HL-60 (cell line): Measurements from ENCODE around the gene ZSWIM2.

Experiments used
- DNase-seq, 2 experiments: peaks; one replicate each; pipeline ENCODE4 v3.0.0-alpha.2; 2010 to 2020; ENCODE audit warnings: low read depth in 1 of 2, low spot score in 1 of 2
- H3K27ac ChIP-seq: fragments of 250-450 bp; sonication (Bioruptor Pico); replicated peaks from 2 replicates; pipeline ENCODE4 v1.5.1; 2020; ENCODE audit warnings: mild to moderate bottlenecking, moderate library complexity
- H3K27me3 ChIP-seq: fragments of 250-450 bp; sonication (Bioruptor Pico); 2 replicates; pipeline ENCODE4 v1.5.1; 2021; ENCODE audit warnings: mild to moderate bottlenecking, moderate library complexity; ENCODE audit not compliant: insufficient read depth, poor library complexity, severe bottlenecking
- H3K4me3 ChIP-seq: replicated peaks from 2 replicates; pipeline ENCODE4 v1.5.1; 2011; ENCODE audit warnings: mild to moderate bottlenecking, control low read depth, low read length; ENCODE audit not compliant: insufficient read depth
- GABPA ChIP-seq: IDR thresholded peaks from 2 replicates; pipeline ENCODE4 v1.6.1; 2012; ENCODE audit warnings: low read depth
- POLR2AphosphoS5 ChIP-seq: IDR thresholded peaks from 2 replicates; pipeline ENCODE4 v1.6.1; 2012; ENCODE audit warnings: low read depth
- REST ChIP-seq: IDR thresholded peaks from 2 replicates; pipeline ENCODE4 v1.6.1; 2012; ENCODE audit warnings: low read depth; ENCODE audit not compliant: insufficient replicate concordance
- SPI1 ChIP-seq: IDR thresholded peaks from 2 replicates; pipeline ENCODE4 v1.6.1; 2012; ENCODE audit warnings: low read depth, mild to moderate bottlenecking, borderline replicate concordance
- TF ChIP-seq, protein P1 (sequence below): IDR thresholded peaks from one replicate; pipeline ENCODE4 v1.5.1; 2011; ENCODE audit warnings: low read length, control low read depth, inconsistent platforms; ENCODE audit not compliant: insufficient read depth

ZSWIM2 gene

GRCh38 chr2:186841940-186842339 is 7.0 kb downstream of the ZSWIM2 start:
- H3K27ac ChIP-seq, result no peak overlapping the region
- no peak for DNase-seq
- H3K4me3 ChIP-seq, result no peak overlapping the region
- H3K27me3 ChIP-seq, result no peaks in the 10 kb centered on the region
- TF ChIP-seq, protein P1, sequence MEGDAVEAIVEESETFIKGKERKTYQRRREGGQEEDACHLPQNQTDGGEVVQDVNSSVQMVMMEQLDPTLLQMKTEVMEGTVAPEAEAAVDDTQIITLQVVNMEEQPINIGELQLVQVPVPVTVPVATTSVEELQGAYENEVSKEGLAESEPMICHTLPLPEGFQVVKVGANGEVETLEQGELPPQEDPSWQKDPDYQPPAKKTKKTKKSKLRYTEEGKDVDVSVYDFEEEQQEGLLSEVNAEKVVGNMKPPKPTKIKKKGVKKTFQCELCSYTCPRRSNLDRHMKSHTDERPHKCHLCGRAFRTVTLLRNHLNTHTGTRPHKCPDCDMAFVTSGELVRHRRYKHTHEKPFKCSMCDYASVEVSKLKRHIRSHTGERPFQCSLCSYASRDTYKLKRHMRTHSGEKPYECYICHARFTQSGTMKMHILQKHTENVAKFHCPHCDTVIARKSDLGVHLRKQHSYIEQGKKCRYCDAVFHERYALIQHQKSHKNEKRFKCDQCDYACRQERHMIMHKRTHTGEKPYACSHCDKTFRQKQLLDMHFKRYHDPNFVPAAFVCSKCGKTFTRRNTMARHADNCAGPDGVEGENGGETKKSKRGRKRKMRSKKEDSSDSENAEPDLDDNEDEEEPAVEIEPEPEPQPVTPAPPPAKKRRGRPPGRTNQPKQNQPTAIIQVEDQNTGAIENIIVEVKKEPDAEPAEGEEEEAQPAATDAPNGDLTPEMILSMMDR, result no peak
- TF ChIP-seq SPI1 (no peak), POLR2AphosphoS5 (no peak), REST (no peak), GABPA (no peak)

- H3K27ac ChIP-seq, result no peak overlapping the region
- no peak overlapping the region for H3K4me3 ChIP-seq
- TF ChIP-seq, protein P1, result no peak
- TF ChIP-seq POLR2AphosphoS5 (no peak), REST (no peak)
- DNase-seq, result no peak
- no peaks in the 10 kb centered on the region for H3K27me3 ChIP-seq
These were observed 13.3 kb downstream of the ZSWIM2 start for GRCh38 chr2:186835628-186836027.

- no peaks in the 10 kb centered on the region for H3K27me3 ChIP-seq
- DNase-seq, result no peak
These were observed 21.0 kb downstream of the ZSWIM2 start for GRCh38 chr2:186827862-186828492.

More at GRCh38 chr2:186827862-186828492, 21.0 kb downstream of the ZSWIM2 start:
- TF ChIP-seq REST (no peak), SPI1 (no peak), GABPA (no peak), POLR2AphosphoS5 (no peak)
- TF ChIP-seq, protein P1, result no peak
- Histone ChIP-seq H3K4me3 (no peak overlapping the region), H3K27ac (no peak overlapping the region)
